Stomach (tissue), 4 donors: Measurements from ENCODE around the gene KRT4.

Experiments
- EP300 ChIP-seq: sonication (generic); formaldehyde crosslinking; IDR thresholded peaks from one replicate; pipeline ENCODE4 v1.6.1; 2017; ENCODE audit warnings: antibody characterized with exemption
- POLR2A ChIP-seq, 4 donors: fragments of 450-650 bp; IDR thresholded peaks; one replicate each; pipeline ENCODE4 v1.6.1; 2016; ENCODE audit warnings: antibody characterized with exemption in 4 of 4, control low read depth in 2 of 4, mild to moderate bottlenecking in 1 of 4, moderate library complexity in 1 of 4
- POLR2AphosphoS5 ChIP-seq, 3 donors: sonication (generic); formaldehyde crosslinking; IDR thresholded peaks; one replicate each; pipeline ENCODE4 v1.6.1; 2016; ENCODE audit warnings: antibody characterized with exemption in 3 of 3
- TF ChIP-seq, protein P1 (sequence below), 7 experiments: fragments of 450-650 bp in 4 of 7; fragments of 200-600 bp in 3 of 7; sonication (generic) in 3 of 7; IDR thresholded peaks; one replicate each; pipeline ENCODE4 v1.5.1; 2016 to 2019; ENCODE audit warnings: antibody characterized with exemption in 7 of 7, control low read depth in 2 of 7, mild to moderate bottlenecking in 1 of 7

- TF ChIP-seq, protein P1, sequence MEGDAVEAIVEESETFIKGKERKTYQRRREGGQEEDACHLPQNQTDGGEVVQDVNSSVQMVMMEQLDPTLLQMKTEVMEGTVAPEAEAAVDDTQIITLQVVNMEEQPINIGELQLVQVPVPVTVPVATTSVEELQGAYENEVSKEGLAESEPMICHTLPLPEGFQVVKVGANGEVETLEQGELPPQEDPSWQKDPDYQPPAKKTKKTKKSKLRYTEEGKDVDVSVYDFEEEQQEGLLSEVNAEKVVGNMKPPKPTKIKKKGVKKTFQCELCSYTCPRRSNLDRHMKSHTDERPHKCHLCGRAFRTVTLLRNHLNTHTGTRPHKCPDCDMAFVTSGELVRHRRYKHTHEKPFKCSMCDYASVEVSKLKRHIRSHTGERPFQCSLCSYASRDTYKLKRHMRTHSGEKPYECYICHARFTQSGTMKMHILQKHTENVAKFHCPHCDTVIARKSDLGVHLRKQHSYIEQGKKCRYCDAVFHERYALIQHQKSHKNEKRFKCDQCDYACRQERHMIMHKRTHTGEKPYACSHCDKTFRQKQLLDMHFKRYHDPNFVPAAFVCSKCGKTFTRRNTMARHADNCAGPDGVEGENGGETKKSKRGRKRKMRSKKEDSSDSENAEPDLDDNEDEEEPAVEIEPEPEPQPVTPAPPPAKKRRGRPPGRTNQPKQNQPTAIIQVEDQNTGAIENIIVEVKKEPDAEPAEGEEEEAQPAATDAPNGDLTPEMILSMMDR (IDR thresholded peaks at IDR 0.05) = no peak
- TF ChIP-seq EP300 (no peak), POLR2A (IDR thresholded peaks at IDR 0.05) (no peak), POLR2AphosphoS5 (IDR thresholded peaks at IDR 0.05) (no peak)
Observed at GRCh38 chr12:52757449-52758176, 56.3 kb downstream of the KRT4 start.
